ENCODE data around the gene IPCEF1. TPM values are rescaled to one million over a fixed set of nuclear protein-coding genes. Genes with fewer than 3 reads are reported as not detected.
"Not testable (repeated sequence)": the region's sequence is repeated elsewhere in the genome, so short reads cannot be mapped to it uniquely, and the experiment has no call there.

Gene IPCEF1
- polyA plus RNA-seq, 2 of the 4 experiments (the other 2 are of a cell fraction) = 0.01 TPM; not detected in 1

- Histone ChIP-seq H3K4me3 (no peak overlapping the region), H3K9me3 (no peaks in the 10 kb centered on the region), H3K27ac (no peak overlapping the region), H3K4me1 (no peaks in the 10 kb centered on the region), H3K4me2 (no peak overlapping the region)
- TF ChIP-seq HOXA7 (CRISPR knock-in tag; IDR thresholded peaks at IDR 0.05) (no peak), HES2 (IDR thresholded peaks at IDR 0.05) (no peak), GATA3 (IDR thresholded peaks at IDR 0.05; ENCODE audit: borderline replicate concordance) (no peak), CBX8 (IDR thresholded peaks at IDR 0.05) (no peak), EHF (CRISPR knock-in tag; IDR thresholded peaks at IDR 0.05) (no peak), RNF2 (IDR thresholded peaks at IDR 0.05; ENCODE audit: borderline replicate concordance, low read depth) (no peak), TP53 (CRISPR knock-in tag; IDR thresholded peaks at IDR 0.05) (no peak), RARB (CRISPR knock-in tag; IDR thresholded peaks at IDR 0.05) (no peak), MAX (IDR thresholded peaks at IDR 0.05) (no peak), TFCP2L1 (CRISPR knock-in tag; IDR thresholded peaks at IDR 0.05) (no peak), FOXS1 (CRISPR knock-in tag; IDR thresholded peaks at IDR 0.05) (no peak), HOXB13 (CRISPR knock-in tag; IDR thresholded peaks at IDR 0.05; ENCODE audit: low read depth) (no peak), HEYL (CRISPR knock-in tag; IDR thresholded peaks at IDR 0.05) (no peak)
- no peak for DNase-seq (ENCODE audit: low read depth in 1 of 2, low spot score in 1 of 2)
- ATAC-seq = no peak
- CTCF ChIA-PET = no interaction called here
- no peak for FAIRE-seq
- POLR2A ChIA-PET = no interaction called here
These were observed 168.9 kb downstream of the IPCEF1 start for GRCh38 chr6:154187714-154188113.

GRCh38 chr6:154187203-154187602 is 169.4 kb downstream of the IPCEF1 start:
- H3K4me1 ChIP-seq = no peaks in the 10 kb centered on the region
- ChIA-PET POLR2A (no interaction called here), CTCF (no interaction called here)
- whole genome bisulfite sequencing (ENCODE audit: missing lambda C conversion rate) = 16% methylated on average over 3 of the region's 3 CpGs
- TF ChIP-seq JUN (IDR thresholded peaks at IDR 0.05) (no peak), ATOH8 (CRISPR knock-in tag; IDR thresholded peaks at IDR 0.05; ENCODE audit: low read depth) (no peak), ZSCAN20 (CRISPR knock-in tag; IDR thresholded peaks at IDR 0.05) (no peak), KDM1A (IDR thresholded peaks at IDR 0.05; ENCODE audit: low read depth) (no peak), HOXA7 (CRISPR knock-in tag; IDR thresholded peaks at IDR 0.05) (no peak), GATA3 (IDR thresholded peaks at IDR 0.05; ENCODE audit: borderline replicate concordance) (no peak), BCL3 (IDR thresholded peaks at IDR 0.05) (no peak), FOSB (CRISPR knock-in tag; IDR thresholded peaks at IDR 0.05) (no peak), HEYL (CRISPR knock-in tag; IDR thresholded peaks at IDR 0.05) (no peak), TFCP2L1 (CRISPR knock-in tag; IDR thresholded peaks at IDR 0.05) (no peak), RCOR1 (IDR thresholded peaks at IDR 0.05; ENCODE audit: low read depth, low read length) (no peak)
- H3K4me3 ChIP-seq = no peak overlapping the region
- DNase-seq (ENCODE audit: low read depth in 1 of 2, low spot score in 1 of 2) (no peak), ATAC-seq (no peak), FAIRE-seq (no peak)
- H3K9me3 ChIP-seq = no peaks in the 10 kb centered on the region
- H3K27ac ChIP-seq = no peak overlapping the region
- H3K4me2 ChIP-seq = no peak overlapping the region

GRCh38 chr6:154179434-154179833 is 177.2 kb downstream of the IPCEF1 start:
- TF ChIP-seq KDM1A (IDR thresholded peaks at IDR 0.05; ENCODE audit: low read depth) (no peak), RARB (CRISPR knock-in tag; IDR thresholded peaks at IDR 0.05) (no peak), HOXB5 (CRISPR knock-in tag; IDR thresholded peaks at IDR 0.05) (no peak), NFE2L2 (conservative IDR thresholded peaks at IDR 0.05; ENCODE audit: low read length) (no peak), HOXB13 (CRISPR knock-in tag; IDR thresholded peaks at IDR 0.05; ENCODE audit: low read depth) (no peak), HOXA7 (CRISPR knock-in tag; IDR thresholded peaks at IDR 0.05) (no peak), TP53 (CRISPR knock-in tag; IDR thresholded peaks at IDR 0.05) (no peak), CBX8 (IDR thresholded peaks at IDR 0.05) (no peak), EP300 (IDR thresholded peaks at IDR 0.05) (no peak), FOXS1 (CRISPR knock-in tag; IDR thresholded peaks at IDR 0.05) (no peak), HMGXB4 (CRISPR knock-in tag; IDR thresholded peaks at IDR 0.05; ENCODE audit: borderline replicate concordance) (no peak), BHLHE40 (IDR thresholded peaks at IDR 0.05; ENCODE audit: low read depth, low read length) (no peak), JUNB (IDR thresholded peaks at IDR 0.05) (no peak)
- 38% methylated on average over 5 of the region's 5 CpGs for WGBS (ENCODE audit: missing lambda C conversion rate)
- H3K27ac ChIP-seq = no peak overlapping the region
- no peaks in the 10 kb centered on the region for H3K4me1 ChIP-seq
- no peaks in the 10 kb centered on the region for H3K9me3 ChIP-seq
- DNase-seq (ENCODE audit: low read depth in 1 of 2, low spot score in 1 of 2) (no peak), ATAC-seq (no peak), FAIRE-seq (no peak)
- H3K4me2 ChIP-seq = no peak overlapping the region
- CTCF ChIA-PET = interaction anchor here (0.6 kb wide), 2 partner anchors 247 to 674 kb away, joined by 4 read pairs; no protein-coding TSS in a partner anchor
- POLR2A ChIA-PET = no interaction called here
- no peak overlapping the region for H3K4me3 ChIP-seq

- ATAC-seq = not testable (repeated sequence)
These were observed 184.2 kb downstream of the IPCEF1 start for GRCh38 chr6:154172393-154172792.

More at GRCh38 chr6:154172393-154172792, 184.2 kb downstream of the IPCEF1 start:
- H3K4me1 ChIP-seq; H3K9me3 ChIP-seq; H3K4me2 ChIP-seq; POLR2A ChIA-PET; H3K4me3 ChIP-seq; H3K27ac ChIP-seq; DNase-seq (ENCODE audit: low read depth in 1 of 2, low spot score in 1 of 2); FAIRE-seq: not testable (repeated sequence)
- 40% methylated on average over 1 of the region's 5 CpGs for WGBS (ENCODE audit: missing lambda C conversion rate)
- CTCF ChIA-PET = interaction anchor here (0.7 kb wide), 1 partner anchor 505 kb away, joined by 3 read pairs; no protein-coding TSS in a partner anchor
